ENCODE measurements around the gene PCDH19.
"Not testable (repeated sequence)": the region's sequence is repeated elsewhere in the genome, so short reads cannot be mapped to it uniquely, and the experiment has no call there.

Gene PCDH19

GRCh38 chrX:100409610-100410590 is at the start of gene PCDH19:
Gene PCDH19 (minus strand): TSS chrX:100410273. CDS start chrX:100408597, 1,676 bp downstream.
- H3K4me3 ChIP-seq (ENCODE audit: low read depth, low read length) = no peak within 1 kb of the TSS

DNA sequence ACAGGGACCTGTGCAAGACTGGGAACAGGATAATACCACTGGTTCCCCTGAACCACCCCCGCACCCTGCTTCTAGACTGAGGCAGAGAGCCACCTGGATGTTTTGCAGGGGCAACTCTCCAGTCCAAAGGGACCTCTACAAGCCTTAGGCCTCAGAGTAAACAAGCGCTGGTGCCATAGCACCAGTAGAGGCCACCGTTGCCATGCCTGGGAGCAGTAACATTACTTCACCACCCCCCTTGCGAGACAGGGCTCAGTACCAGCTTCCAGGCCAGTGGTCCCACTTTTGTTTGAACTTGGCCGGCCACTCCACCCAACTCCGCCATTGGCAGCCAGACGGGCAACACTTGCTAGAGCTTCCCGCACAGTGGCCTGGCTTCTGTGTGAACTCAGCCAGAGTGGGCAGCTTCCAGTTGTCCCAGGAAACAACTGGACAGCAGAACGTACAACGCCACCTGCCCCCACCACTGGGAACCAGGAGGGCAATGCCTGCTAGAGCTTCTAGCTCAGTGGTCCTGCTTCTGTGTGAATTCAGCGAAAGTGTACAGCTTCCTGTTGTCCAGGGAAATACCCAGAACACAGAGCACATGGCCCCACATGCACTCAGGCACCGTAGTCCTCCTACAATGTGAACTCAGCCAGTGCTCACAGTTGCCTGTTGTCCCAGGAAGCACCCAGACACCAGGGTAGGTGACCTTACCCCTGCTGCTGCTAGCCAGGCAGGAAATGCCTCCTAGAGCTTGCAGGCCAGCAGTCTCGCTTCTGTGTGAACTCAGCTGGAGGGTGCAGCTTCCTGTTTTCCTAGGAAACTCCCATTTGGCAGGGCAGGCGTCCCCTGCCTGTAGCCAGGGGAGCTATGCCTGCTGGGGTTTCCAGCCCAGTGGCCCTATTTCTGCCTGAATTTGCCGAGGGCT is 39.9 kb upstream of the PCDH19 start:
- no peak overlapping the region for H3K4me3 ChIP-seq (ENCODE audit: low read depth, low read length)
- TF ChIP-seq, protein P1, sequence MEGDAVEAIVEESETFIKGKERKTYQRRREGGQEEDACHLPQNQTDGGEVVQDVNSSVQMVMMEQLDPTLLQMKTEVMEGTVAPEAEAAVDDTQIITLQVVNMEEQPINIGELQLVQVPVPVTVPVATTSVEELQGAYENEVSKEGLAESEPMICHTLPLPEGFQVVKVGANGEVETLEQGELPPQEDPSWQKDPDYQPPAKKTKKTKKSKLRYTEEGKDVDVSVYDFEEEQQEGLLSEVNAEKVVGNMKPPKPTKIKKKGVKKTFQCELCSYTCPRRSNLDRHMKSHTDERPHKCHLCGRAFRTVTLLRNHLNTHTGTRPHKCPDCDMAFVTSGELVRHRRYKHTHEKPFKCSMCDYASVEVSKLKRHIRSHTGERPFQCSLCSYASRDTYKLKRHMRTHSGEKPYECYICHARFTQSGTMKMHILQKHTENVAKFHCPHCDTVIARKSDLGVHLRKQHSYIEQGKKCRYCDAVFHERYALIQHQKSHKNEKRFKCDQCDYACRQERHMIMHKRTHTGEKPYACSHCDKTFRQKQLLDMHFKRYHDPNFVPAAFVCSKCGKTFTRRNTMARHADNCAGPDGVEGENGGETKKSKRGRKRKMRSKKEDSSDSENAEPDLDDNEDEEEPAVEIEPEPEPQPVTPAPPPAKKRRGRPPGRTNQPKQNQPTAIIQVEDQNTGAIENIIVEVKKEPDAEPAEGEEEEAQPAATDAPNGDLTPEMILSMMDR (IDR thresholded peaks at IDR 0.05; ENCODE audit: low read depth, low read length) = no peak

More at GRCh38 chrX:100409610-100410590, at the start of gene PCDH19:
- TF ChIP-seq, protein P1 (IDR thresholded peaks at IDR 0.05; ENCODE audit: low read depth, low read length) = no peak

- H3K4me3 ChIP-seq (ENCODE audit: low read depth, low read length) = no peak overlapping the region
- TF ChIP-seq, protein P1 (IDR thresholded peaks at IDR 0.05; ENCODE audit: low read depth, low read length) = peak; percentile 93
These were observed 37.8 kb upstream of the PCDH19 start for GRCh38 chrX:100447655-100448397.

DNA sequence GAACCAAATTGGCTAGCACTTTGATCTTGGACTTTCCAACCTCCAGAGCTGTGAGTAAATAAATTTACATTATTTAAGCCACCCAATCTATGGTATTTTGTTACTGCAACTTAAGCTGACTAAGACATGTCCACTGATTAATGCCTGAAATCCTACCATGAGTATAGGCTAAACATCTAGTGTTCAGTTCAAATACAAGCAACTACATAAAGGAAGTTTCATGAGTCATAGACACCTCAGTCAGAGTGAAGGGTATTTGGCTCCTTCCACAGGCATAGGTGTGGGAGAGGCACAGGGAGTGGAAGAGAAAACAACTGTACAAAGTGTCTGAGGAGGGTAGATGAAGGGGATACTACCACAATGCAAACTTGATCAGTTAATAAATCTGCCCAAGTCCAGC is 35.5 kb upstream of the PCDH19 start:
- H3K4me3 ChIP-seq (ENCODE audit: low read depth, low read length) = no peak overlapping the region
- TF ChIP-seq, protein P1 (IDR thresholded peaks at IDR 0.05; ENCODE audit: low read depth, low read length) = no peak

DNA sequence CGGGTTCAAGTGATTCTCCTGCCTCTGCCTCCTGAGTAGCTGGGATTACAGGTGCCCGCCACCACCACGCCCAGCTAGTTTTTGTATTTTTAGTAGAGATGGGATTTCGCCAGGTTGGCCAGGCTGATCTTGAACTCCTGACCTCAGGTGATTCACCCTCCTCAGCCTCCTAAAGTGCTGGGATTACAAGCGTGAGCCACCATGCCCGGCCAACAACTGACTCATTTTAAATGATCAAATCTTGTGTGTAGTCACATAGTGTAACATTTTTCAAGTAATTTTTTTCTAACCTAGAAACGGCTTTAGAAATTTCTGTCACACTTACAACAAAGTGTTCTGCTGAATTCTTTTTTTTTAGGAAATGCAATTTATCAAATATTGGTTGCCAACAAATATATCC is 31.2 kb upstream of the PCDH19 start:
- not testable (repeated sequence) for H3K4me3 ChIP-seq (ENCODE audit: low read depth, low read length)

- H3K4me3 ChIP-seq (ENCODE audit: low read depth, low read length) = no peak overlapping the region
- TF ChIP-seq, protein P1 (IDR thresholded peaks at IDR 0.05; ENCODE audit: low read depth, low read length) = no peak
These were observed 29.9 kb upstream of the PCDH19 start for GRCh38 chrX:100440006-100440405.

DNA sequence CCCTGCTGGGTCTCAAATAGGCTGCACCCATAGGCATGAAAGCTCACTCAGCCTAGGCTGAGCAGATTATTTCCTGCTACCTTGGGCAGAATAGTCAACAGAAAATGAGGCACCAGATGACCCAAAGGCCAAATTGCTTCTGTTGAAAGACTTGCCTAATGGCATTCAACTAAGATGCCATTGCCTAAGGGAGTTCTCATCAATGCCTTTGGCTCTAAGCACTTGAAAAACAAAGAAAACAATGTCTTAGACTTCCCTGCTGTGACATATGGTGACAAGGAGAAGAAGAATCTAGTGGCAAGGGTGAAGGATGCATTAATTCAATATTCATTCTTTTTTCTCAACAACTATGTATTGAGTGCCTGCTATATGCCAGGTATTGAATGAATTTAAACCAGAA is 25.7 kb upstream of the PCDH19 start:
- no peak overlapping the region for H3K4me3 ChIP-seq (ENCODE audit: low read depth, low read length)
- TF ChIP-seq, protein P1 (IDR thresholded peaks at IDR 0.05; ENCODE audit: low read depth, low read length) = no peak

Measured in WI38 (cell line).